Ovary (tissue), 3 donors: ENCODE results near the gene GRK3.

Experiments used
- EP300 ChIP-seq: sonication (generic); formaldehyde crosslinking; IDR thresholded peaks from one replicate; pipeline ENCODE4 v1.6.1; 2017; ENCODE audit warnings: antibody characterized with exemption
- TF ChIP-seq, protein P1 (sequence below), 3 donors: fragments of 450-650 bp in 2 of 3; fragments of 200-600 bp in 1 of 3; IDR thresholded peaks; one replicate each; pipeline versions ENCODE4 v1.5.1 to v1.8.0; 2016 to 2022; ENCODE audit warnings: antibody characterized with exemption in 3 of 3, mild to moderate bottlenecking in 1 of 3
- donor health status: DM: no; HTN: no; CAD: no.

DNA sequence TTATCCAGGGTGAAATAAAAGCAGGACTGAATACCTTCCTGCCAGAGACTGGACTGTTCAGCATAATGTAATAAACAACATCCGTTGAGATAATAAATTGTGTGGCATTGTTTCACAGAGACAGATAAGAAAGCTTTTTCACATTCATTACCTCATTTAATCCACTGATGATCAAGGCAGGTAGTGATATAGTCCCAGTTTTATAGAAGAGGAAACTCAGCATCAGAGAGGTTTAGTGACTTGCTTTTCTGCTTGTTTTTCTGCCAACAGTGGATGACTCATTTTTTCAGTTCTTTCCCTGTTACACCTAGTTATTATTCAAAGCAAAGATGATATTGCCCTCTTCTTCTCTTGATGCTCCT, 181.5 kb downstream of the GRK3 start:
- TF ChIP-seq, protein P1, sequence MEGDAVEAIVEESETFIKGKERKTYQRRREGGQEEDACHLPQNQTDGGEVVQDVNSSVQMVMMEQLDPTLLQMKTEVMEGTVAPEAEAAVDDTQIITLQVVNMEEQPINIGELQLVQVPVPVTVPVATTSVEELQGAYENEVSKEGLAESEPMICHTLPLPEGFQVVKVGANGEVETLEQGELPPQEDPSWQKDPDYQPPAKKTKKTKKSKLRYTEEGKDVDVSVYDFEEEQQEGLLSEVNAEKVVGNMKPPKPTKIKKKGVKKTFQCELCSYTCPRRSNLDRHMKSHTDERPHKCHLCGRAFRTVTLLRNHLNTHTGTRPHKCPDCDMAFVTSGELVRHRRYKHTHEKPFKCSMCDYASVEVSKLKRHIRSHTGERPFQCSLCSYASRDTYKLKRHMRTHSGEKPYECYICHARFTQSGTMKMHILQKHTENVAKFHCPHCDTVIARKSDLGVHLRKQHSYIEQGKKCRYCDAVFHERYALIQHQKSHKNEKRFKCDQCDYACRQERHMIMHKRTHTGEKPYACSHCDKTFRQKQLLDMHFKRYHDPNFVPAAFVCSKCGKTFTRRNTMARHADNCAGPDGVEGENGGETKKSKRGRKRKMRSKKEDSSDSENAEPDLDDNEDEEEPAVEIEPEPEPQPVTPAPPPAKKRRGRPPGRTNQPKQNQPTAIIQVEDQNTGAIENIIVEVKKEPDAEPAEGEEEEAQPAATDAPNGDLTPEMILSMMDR (IDR thresholded peaks at IDR 0.05) = no peak
- no peak for TF ChIP-seq EP300
